Retinal pigment epithelial cell (primary cell): ENCODE measurements around the gene GPR87.

Experiments
- DNase-seq: peaks from one replicate; pipeline ENCODE4 v3.0.0-alpha.2; 2010; ENCODE audit warnings: low read depth
- H3K4me3 ChIP-seq: 2 replicates; pipeline ENCODE4 v1.5.1; 2011; ENCODE audit warnings: mild to moderate bottlenecking, low read length, control low read depth, moderate library complexity
- TF ChIP-seq, protein P1 (sequence below): conservative IDR thresholded peaks from 2 replicates; pipeline ENCODE4 v1.5.1; 2011; ENCODE audit warnings: low read depth, low read length, control low read depth, inconsistent platforms

Gene GPR87

GRCh38 chr3:151350656-151351055, 34.0 kb upstream of the GPR87 start:
- TF ChIP-seq, protein P1, sequence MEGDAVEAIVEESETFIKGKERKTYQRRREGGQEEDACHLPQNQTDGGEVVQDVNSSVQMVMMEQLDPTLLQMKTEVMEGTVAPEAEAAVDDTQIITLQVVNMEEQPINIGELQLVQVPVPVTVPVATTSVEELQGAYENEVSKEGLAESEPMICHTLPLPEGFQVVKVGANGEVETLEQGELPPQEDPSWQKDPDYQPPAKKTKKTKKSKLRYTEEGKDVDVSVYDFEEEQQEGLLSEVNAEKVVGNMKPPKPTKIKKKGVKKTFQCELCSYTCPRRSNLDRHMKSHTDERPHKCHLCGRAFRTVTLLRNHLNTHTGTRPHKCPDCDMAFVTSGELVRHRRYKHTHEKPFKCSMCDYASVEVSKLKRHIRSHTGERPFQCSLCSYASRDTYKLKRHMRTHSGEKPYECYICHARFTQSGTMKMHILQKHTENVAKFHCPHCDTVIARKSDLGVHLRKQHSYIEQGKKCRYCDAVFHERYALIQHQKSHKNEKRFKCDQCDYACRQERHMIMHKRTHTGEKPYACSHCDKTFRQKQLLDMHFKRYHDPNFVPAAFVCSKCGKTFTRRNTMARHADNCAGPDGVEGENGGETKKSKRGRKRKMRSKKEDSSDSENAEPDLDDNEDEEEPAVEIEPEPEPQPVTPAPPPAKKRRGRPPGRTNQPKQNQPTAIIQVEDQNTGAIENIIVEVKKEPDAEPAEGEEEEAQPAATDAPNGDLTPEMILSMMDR: no peak
- no peak overlapping the region for H3K4me3 ChIP-seq
- DNase-seq: no peak

- no peak for DNase-seq
- H3K4me3 ChIP-seq: no peak overlapping the region
- TF ChIP-seq, protein P1: no peak
These were observed 30.8 kb upstream of the GPR87 start for GRCh38 chr3:151347432-151347831.

- no peak for DNase-seq
These were observed 29.7 kb upstream of the GPR87 start for GRCh38 chr3:151346292-151346691.

DNA sequence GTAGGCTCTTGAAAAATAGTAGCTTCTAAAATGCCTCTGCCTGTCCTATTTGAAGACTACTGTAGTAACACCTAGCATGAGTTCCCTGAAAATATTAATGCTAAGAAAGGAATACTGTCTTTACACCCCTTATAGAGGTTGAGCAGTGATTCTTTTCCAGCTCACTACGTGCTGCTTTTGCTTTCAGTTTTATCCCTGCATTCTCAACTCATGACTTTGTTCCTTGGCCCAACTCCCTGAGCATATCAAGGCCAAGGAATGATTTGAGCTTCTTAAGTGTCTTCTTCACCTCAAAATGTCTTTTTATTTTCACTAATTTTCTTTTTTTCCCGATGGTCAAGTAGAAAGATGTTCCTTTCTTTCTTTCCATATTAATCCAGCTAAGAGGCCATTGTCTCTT, 29.2 kb upstream of the GPR87 start:
- TF ChIP-seq, protein P1: no peak
- H3K4me3 ChIP-seq: no peak overlapping the region
- no peak for DNase-seq

More at GRCh38 chr3:151346292-151346691, 29.7 kb upstream of the GPR87 start:
- no peak overlapping the region for H3K4me3 ChIP-seq
- TF ChIP-seq, protein P1: no peak

- DNase-seq: no peak
- TF ChIP-seq, protein P1: no peak
- no peak overlapping the region for H3K4me3 ChIP-seq
These were observed 15.1 kb upstream of the GPR87 start for GRCh38 chr3:151331696-151332095.

- TF ChIP-seq, protein P1: no peak
- no peak overlapping the region for H3K4me3 ChIP-seq
- DNase-seq: no peak
These were observed 14.3 kb upstream of the GPR87 start for GRCh38 chr3:151330899-151331298.

DNA sequence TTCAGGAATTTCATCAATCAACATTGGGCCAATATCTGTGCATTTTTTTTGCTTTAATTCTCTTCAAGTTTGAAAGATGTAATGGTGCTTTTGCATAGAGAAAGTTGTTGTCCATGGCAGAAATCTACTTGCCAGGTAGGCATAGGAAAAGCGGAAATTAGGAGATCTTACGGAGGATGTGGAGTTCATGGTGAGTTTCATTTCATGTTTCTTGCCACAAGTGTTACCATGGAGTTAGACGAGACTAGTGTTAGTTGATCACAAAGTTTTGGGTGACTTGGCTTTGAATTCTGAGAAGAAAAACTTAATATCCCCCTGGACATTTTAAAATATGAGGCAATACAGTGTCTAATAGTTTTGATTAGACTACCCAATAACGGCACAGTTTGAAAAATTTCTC, 13.8 kb upstream of the GPR87 start:
- DNase-seq: no peak
- H3K4me3 ChIP-seq: no peak overlapping the region
- TF ChIP-seq, protein P1: no peak
